RKO (cell line): Measurements from ENCODE around the gene P2RY14.

Source experiments
- DNase-seq: peaks from one replicate; pipeline ENCODE4 v3.0.0-alpha.2; 2016; ENCODE audit warnings: low spot score

The P2RY14 gene

DNA sequence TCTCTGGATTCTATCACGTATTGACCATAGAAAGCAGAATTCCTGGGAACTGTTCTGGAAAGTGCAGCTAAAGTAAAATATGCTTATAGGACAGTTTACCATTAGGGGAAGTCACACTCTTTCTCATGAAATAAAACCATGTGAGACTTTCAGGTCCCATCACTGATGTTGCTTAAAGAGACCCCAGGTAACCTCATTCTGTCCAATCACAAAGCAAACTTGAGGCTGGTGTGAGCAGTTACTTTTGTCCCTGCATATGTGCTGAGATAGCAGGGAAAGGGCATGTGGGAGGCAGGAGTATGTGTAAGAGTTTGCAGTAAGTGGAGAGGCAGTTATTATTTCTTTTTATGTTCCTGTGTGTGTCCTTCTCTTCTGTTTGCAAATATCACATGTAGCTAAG is 22.2 kb upstream of the P2RY14 start:
- no peak for DNase-seq

GRCh38 chr3:151299006-151299405 is 20.7 kb upstream of the P2RY14 start:
- DNase-seq = no peak

GRCh38 chr3:151297429-151297828 is 19.1 kb upstream of the P2RY14 start:
- DNase-seq = no peak

- DNase-seq = no peak
Measured at GRCh38 chr3:151296226-151296625, 17.9 kb upstream of the P2RY14 start.

- DNase-seq = no peak
Measured at GRCh38 chr3:151293127-151293526, 14.8 kb upstream of the P2RY14 start.

DNA sequence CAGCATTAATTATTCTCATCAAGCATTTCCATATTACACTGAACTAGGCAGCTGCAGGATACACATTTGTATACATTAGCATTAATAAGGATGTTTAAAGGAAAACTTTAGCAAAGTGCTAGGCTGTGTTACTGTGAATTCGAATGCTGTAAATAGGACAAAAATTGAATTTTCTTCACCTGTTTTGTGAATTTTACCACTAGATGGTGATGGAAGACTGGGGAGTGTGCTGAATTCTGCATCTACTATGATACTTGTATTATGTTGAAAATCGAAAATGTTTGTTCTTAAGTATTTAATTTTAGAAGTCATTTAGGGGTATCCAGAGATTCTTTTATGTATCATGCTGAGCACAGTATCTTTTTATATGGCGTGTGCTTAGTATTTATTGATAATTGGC is 12.3 kb upstream of the P2RY14 start:
- DNase-seq = peak; percentile 22

GRCh38 chr3:151289445-151289844 is 11.1 kb upstream of the P2RY14 start:
- no peak for DNase-seq

DNA sequence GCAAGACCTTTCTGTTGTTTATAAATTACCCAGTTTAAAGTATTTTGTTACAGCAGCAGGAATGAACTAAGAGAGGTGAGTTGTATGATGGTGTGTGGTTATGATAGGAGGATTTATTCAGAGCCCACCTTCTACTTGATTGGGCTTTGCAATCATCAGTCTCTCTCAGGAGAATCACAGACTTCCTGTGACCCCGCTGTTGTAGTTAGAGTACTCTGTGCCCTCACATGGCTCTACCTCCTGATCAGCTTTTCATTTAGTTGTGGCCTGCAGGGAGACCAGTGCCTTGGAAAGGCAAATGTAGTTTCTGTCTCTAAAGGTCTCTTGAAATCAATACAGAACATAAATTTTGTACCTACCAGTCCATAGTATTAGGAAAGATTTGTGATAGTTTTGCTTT is 7.6 kb upstream of the P2RY14 start:
- no peak for DNase-seq

DNA sequence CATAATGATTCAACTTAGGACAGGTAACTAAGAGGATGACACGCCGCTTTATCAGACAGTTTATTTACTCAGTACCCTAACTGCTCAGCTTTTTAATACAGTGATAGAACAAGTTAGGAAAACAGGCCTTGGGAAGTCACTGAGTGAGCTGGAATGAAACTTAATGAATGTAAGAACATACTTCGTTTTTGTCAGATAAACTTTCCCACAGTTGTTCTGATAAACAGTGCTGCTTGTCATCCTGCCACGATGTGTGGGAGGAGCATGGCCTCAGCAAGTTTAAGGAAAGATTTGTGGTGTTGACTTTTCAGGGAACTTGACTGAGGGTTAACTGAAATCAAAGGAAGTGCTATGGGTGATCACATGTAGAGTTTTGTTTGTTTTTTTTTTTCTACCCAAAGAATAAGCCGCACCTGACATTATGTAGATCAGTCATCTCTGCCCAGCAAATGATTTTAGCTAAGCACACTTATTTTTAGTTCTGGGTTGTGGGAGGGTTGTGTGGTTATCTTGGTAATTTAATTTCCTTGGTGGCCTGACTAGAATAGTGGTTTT is 5.6 kb upstream of the P2RY14 start:
- no peak for DNase-seq

- no peak for DNase-seq
Measured at GRCh38 chr3:151283387-151283786, 5.0 kb upstream of the P2RY14 start.

DNA sequence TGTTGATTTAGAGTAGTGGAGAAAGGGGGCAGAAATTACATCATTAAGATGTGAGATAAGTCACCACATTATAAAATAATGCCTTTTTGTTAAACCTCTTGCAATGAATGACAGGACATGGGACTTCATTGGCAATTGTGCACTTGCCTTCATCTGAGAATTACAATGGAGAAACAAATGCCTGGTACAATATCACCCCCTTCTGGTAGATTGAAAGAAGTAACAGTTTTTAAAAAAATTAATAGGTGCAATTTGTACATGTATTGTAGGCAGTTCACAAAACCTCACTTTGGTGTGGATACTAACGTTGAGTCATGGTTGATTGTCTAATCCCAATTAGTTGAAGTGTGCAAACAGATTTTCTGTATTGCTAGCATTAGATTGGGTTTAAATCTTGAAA is 4.6 kb upstream of the P2RY14 start:
- peak; percentile 71 for DNase-seq

- no peak for DNase-seq
Measured at GRCh38 chr3:151281671-151282324, 3.5 kb upstream of the P2RY14 start.

DNA sequence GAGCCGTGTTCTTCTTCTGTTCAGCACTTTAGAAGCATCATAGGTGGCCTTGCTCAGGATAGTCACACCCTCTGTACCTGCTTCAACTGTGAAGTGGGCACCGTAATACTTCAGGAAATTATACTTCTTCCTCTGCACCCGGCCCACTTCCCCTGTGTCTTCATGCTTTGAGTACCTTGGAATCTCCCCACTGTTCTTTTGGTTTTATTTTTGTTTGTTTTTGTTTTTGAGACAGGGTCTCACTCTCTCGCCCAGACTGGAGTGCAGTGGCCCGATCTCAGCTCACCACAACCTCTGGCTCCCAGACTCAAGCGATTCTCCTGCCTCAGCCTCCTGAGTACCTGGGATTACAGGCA is 1.7 kb downstream of the P2RY14 start:
- no peak for DNase-seq

DNA sequence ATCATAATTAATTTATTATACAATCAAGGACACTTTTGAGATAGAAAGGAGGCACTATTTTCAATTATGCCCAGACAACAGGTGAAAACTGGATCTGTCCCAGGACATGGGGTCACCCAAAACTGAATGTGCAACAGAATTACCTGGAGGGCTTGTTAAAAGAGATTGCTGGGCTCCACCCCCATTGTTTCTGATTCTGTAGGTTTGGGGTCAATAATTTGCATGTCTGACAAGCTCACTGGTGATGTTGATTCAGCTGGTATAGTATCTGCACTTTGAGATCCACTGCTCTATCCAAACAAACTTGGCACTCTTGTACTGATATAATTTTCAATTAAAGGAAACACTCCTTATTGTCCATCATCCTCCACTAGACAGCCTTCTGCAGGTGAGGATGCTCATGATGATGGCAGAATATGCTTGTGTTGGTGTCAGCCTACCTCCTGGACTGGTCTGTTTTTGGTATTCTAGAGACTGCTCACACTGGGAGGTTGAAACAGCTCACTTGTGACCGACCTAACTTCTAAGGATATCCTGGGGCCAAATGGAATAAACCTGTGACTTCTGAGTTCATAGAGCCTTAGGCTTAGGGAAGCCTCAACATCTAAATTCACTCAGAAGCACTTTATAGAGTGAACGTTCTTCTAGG is 2.2 kb downstream of the P2RY14 start:
- no peak for DNase-seq

DNA sequence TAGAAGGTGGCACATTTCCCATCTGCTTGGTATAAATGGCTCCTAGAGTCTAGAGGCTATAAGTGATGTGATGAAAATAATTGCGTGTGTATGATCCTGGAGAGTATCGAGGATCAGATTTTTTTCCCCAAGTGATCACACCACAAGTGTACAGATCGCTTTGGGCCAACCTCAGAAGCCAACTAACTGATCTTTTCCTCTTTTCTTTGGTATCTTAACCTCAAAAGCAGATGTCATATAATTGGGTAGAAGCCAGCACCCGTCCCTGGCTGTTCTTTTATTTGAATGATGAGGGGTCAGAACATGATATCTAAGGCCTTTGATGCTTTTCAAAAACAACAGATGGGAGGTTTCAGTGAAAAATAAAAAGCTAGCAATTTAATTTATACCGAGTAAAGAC is 3.3 kb downstream of the P2RY14 start:
- no peak for DNase-seq

DNA sequence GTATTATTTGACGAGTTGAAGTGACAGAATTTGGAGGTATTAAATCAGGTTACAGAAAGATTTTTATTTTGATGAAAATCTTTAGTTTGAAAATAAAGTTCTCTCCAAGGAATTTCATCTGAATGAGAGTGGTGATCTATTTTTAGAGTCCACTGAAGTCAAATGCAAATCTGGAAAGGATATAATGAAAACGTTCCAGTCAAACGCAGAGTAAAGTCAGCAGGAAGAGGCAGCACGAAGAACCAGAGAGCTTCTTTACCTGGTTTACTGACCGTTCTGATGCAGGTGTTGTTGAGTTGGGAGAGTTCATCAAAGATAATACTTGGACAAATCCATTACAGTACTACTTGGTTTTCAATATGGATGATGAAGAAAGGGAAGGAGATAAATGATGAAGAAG is 8.7 kb downstream of the P2RY14 start:
- no peak for DNase-seq

DNA sequence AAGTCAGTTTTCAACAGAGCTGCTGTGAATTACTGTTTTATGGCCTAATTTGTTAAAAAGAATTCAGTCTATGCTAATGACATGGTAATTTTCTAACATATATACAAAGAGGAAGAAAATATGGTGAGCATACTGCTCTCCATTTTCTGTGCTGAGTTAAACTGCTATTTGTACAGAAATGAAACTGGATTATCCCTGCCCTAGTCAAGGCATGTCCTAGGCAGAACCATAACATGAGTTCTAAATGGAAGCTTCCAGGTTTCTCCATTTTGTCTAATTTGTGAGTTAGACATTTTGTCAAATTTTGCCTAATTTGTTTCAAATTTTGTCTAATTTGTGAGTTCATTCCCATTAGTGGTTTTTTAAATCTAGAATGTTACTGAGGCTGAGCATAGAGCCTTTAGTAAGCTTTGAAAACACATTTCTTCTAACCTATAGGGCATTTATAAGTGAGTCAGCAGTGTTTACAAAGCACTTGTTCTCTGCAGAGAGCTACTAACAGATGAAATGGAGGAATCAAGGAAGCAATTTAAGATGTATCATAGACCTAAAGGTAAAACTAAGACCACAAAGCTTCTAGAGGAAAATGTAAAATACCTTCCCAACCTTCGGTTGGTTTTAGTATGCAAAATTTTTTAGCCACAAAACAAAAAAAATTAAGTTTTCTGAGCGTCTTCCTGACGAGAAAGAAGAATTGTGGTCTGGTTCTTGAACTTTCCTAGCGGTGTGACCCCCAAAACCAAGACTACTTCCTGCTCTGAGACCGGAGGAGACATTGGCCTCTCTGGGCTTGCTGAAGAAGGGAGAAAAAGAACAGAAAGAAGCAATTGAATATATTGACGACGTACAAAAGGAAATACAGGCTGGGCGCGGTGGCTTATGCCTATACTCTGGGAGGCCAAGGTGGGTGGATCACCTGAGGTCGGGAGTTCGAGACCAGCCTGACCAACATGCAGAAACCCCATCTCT is 9.8 kb downstream of the P2RY14 start:
- DNase-seq = no peak

GRCh38 chr3:151267066-151267465 is 11.3 kb downstream of the P2RY14 start:
- no peak for DNase-seq

DNA sequence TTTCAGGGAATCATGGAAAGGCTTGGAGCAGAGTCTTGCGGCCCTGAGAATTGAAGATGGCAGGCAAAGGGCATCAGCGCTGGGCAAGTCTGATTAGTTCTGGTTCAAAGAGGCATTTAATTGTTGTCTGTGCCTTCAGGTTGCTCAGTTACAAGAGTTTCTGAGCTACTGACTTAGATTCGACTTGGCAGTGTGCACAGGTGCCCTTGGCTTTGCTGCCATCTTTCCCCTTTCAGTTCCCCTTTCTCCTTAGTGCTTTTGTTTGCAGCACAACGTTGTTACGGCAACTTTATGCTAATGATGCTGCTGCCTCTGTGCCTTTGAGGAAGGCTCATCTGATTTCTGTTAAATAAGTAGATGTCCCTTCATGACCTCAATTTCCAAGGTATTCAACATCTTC is 12.5 kb downstream of the P2RY14 start:
- DNase-seq = no peak

DNA sequence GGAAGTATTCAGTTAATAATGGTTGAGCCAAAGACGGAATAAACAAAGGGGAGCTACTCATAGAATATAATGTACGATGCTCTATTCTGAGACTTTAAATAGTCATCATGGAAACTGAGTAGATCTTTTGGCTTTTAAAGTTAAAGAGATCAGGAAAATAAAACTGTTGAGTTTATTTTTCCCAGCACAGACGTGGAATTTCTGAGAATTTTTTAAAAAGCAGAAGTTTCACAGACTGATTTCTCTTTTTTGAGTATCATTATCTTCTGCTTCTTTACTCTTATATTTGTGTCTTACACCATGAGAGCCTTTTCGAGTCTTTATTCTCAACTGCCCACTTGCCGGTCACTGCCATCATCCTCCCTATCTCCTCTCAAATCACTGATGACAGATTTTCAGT is 13.2 kb downstream of the P2RY14 start:
- DNase-seq = no peak

- DNase-seq = no peak
Measured at GRCh38 chr3:151264605-151265004, 13.7 kb downstream of the P2RY14 start.

- no peak for DNase-seq
Measured at GRCh38 chr3:151262871-151263525, 15.3 kb downstream of the P2RY14 start.
